SK-N-SH (cell line): ENCODE measurements around the gene FBXO30. TPM values are rescaled to one million over a fixed set of nuclear protein-coding genes. Genes with fewer than 3 reads are reported as not detected.

Source experiments
- CTCF ChIA-PET: fragments of 300-600, 350-600 bp; formaldehyde crosslinking; extraction: SDS; loops from one replicate; lab custom pipeline; 2021; lab: Yijun Ruan, JAX
- POLR2A ChIA-PET: fragments of 350-600 bp; sonication (Branson Sonifier 250); formaldehyde crosslinking; extraction: SDS; loops from one replicate; lab custom pipeline; 2020; ENCODE audit warnings: antibody characterized with exemption, inconsistent platforms; lab: Yijun Ruan, JAX
- DNase-seq: peaks from one replicate; pipeline ENCODE4 v3.0.0; 2012
- H2AFZ ChIP-seq: fragments of 200-600 bp; sonication (generic); 2 replicates; pipeline ENCODE4 v1.8.1; 2016; ENCODE audit warnings: antibody characterized with exemption, mild to moderate bottlenecking, low read depth
- H3F3A ChIP-seq: fragments of 200-600 bp; sonication (generic); replicated peaks from 2 replicates; pipeline ENCODE3; 2016; ENCODE audit warnings: antibody characterized with exemption, mild to moderate bottlenecking; ENCODE audit not compliant: insufficient read depth
- H3K27ac ChIP-seq, 2 experiments: fragments of 200-500 bp in 1 of 2; fragments of 200-600 bp in 1 of 2; sonication (Bioruptor generic) in 1 of 2; sonication (generic), shearing (Covaris generic) in 1 of 2; 2 replicates each; pipeline versions ENCODE4 v1.5.1 to v1.6.1; 2014 to 2016; ENCODE audit warnings: low read depth in 2 of 2, inconsistent platforms in 1 of 2, low read length in 1 of 2, mild to moderate bottlenecking in 1 of 2, mixed read lengths in 1 of 2
- H3K27me3 ChIP-seq: fragments of 200-600 bp; sonication (generic), shearing (Covaris generic); 2 replicates; pipeline ENCODE4 v1.6.1; 2016; ENCODE audit warnings: mixed run types; ENCODE audit not compliant: insufficient read depth
- H3K36me3 ChIP-seq, 2 experiments: fragments of 200-500 bp in 1 of 2; fragments of 200-600 bp in 1 of 2; sonication (Bioruptor generic) in 1 of 2; sonication (generic) in 1 of 2; replicated peaks in 1 of 2; 2 replicates each; pipeline versions ENCODE3 to v1.5.1; 2014 to 2016; ENCODE audit warnings: low read length in 1 of 2, mild to moderate bottlenecking in 1 of 2; ENCODE audit not compliant: insufficient read depth in 2 of 2, control insufficient read depth in 1 of 2
- H3K4me1 ChIP-seq, 2 experiments: fragments of 200-500 bp in 1 of 2; fragments of 200-600 bp in 1 of 2; sonication (Bioruptor generic) in 1 of 2; sonication (generic), shearing (Covaris generic) in 1 of 2; 2 replicates each; pipeline versions ENCODE4 v1.5.1 to v1.6.1; 2014 to 2016; ENCODE audit warnings: low read depth in 1 of 2, low read length in 1 of 2, mixed run types in 1 of 2; ENCODE audit not compliant: insufficient read depth in 2 of 2, control insufficient read depth in 1 of 2
- H3K4me2 ChIP-seq: fragments of 200-600 bp; sonication (generic), shearing (Covaris generic); 2 replicates; pipeline ENCODE4 v1.6.1; 2017; ENCODE audit warnings: mixed run types
- H3K4me3 ChIP-seq, 2 experiments: fragments of 200-500 bp in 1 of 2; fragments of 200-600 bp in 1 of 2; sonication (Bioruptor generic) in 1 of 2; sonication (generic), shearing (Covaris generic) in 1 of 2; 2 replicates each; pipeline versions ENCODE4 v1.5.1 to v1.8.1; 2014 to 2016; ENCODE audit warnings: low read depth in 2 of 2, inconsistent platforms in 1 of 2, low read length in 1 of 2, mild to moderate bottlenecking in 1 of 2, mixed read lengths in 1 of 2, moderate library complexity in 1 of 2
- H3K79me2 ChIP-seq: fragments of 200-600 bp; sonication (generic); 2 replicates; pipeline ENCODE4 v1.8.1; 2017; ENCODE audit warnings: mild to moderate bottlenecking; ENCODE audit not compliant: insufficient read depth
- H3K9ac ChIP-seq: fragments of 200-600 bp; sonication (generic); 2 replicates; pipeline ENCODE4 v1.6.1; 2017; ENCODE audit warnings: mixed run types
- H3K9me2 ChIP-seq: fragments of 200-600 bp; sonication (generic); 2 replicates; pipeline ENCODE4 v1.6.1; 2017; ENCODE audit warnings: mixed run types
- H3K9me3 ChIP-seq: fragments of 200-600 bp; sonication (generic); 2 replicates; pipeline ENCODE4 v1.6.1; 2017; ENCODE audit warnings: mixed run types, mild to moderate bottlenecking, moderate library complexity
- H4K20me1 ChIP-seq: fragments of 200-600 bp; sonication (generic); 2 replicates; pipeline ENCODE4 v1.6.1; 2017; ENCODE audit warnings: mild to moderate bottlenecking, mixed run types; ENCODE audit not compliant: insufficient read depth
- ELF1 ChIP-seq: IDR thresholded peaks from 2 replicates; pipeline ENCODE4 v1.4.0; 2012
- FOSL2 ChIP-seq: IDR thresholded peaks from 2 replicates; pipeline ENCODE4 v1.4.0; 2012; ENCODE audit warnings: low read depth, mild to moderate bottlenecking, moderate library complexity, borderline replicate concordance
- FOXJ3 ChIP-seq: sonication (generic); formaldehyde crosslinking; IDR thresholded peaks from 2 replicates; pipeline ENCODE4 v1.5.1; 2020; ENCODE audit warnings: mild to moderate bottlenecking, missing genetic modification reagents
- FOXM1 ChIP-seq: IDR thresholded peaks from 2 replicates; pipeline ENCODE4 v1.4.0; 2012; ENCODE audit warnings: low read depth, mild to moderate bottlenecking
- GABPA ChIP-seq: IDR thresholded peaks from 2 replicates; pipeline ENCODE4 v1.4.0; 2012; ENCODE audit warnings: low read depth, mild to moderate bottlenecking
- GATA2 ChIP-seq: sonication (generic); formaldehyde crosslinking; IDR thresholded peaks from 2 replicates; pipeline ENCODE4 v1.5.0; 2020; ENCODE audit warnings: mild to moderate bottlenecking, missing genetic modification reagents
- NRF1 ChIP-seq: IDR thresholded peaks from 2 replicates; pipeline ENCODE4 v1.6.1; 2012; ENCODE audit warnings: low read depth, mild to moderate bottlenecking, low read length
- RFX5 ChIP-seq: IDR thresholded peaks from 2 replicates; pipeline ENCODE4 v1.6.1; 2012; ENCODE audit warnings: mild to moderate bottlenecking, improper control_type of control experiment, low read length
- RXRA ChIP-seq: IDR thresholded peaks from 2 replicates; pipeline ENCODE4 v1.4.0; 2012; ENCODE audit warnings: low read depth, mild to moderate bottlenecking, borderline replicate concordance
- TAF1 ChIP-seq: IDR thresholded peaks from 2 replicates; pipeline ENCODE4 v1.6.1; 2012; ENCODE audit warnings: low read depth, mild to moderate bottlenecking, low read length, moderate library complexity, borderline replicate concordance
- TEAD4 ChIP-seq: IDR thresholded peaks from 2 replicates; pipeline ENCODE4 v1.4.0; 2012; ENCODE audit warnings: mild to moderate bottlenecking, borderline replicate concordance; ENCODE audit not compliant: insufficient read depth
- WGBS: methylation state at CpG from one replicate; pipeline ENCODE4 v1.1.6; 2017; ENCODE audit warnings: low lambda C conversion rate; 5-methylcytosine and 5-hydroxymethylcytosine counted together
- polyA plus RNA-seq, 3 experiments: library from polyadenylated mRNA; depleted of rRNA; stranded (reverse); fragments of >200 nt; gene quantifications; 2 replicates each; pipeline ENCODE4 v1.2.3, GENCODE V29; 2012
- TF ChIP-seq, protein P1 (sequence below): fragments of 150-350 bp; IDR thresholded peaks from 2 replicates; pipeline ENCODE4 v1.6.1; 2016; ENCODE audit warnings: mild to moderate bottlenecking, low read depth, low read length
- TF ChIP-seq, protein P2 (sequence below): IDR thresholded peaks from 2 replicates; pipeline ENCODE4; 2012
- TF ChIP-seq, protein P3 (sequence below): IDR thresholded peaks from 2 replicates; pipeline ENCODE4 v1.4.0; 2012; ENCODE audit warnings: low read depth, borderline replicate concordance
- TF ChIP-seq, protein P4 (sequence below): IDR thresholded peaks from 2 replicates; pipeline ENCODE4 v1.4.0; 2012; ENCODE audit warnings: low read depth, borderline replicate concordance
- TF ChIP-seq, protein P5 (sequence below): IDR thresholded peaks from 2 replicates; pipeline ENCODE4 v1.4.0; 2012; ENCODE audit warnings: low read depth
- TF ChIP-seq, protein P6 (sequence below): fragments of 150-350 bp; IDR thresholded peaks from 2 replicates; pipeline ENCODE4 v1.6.1; 2017; ENCODE audit warnings: antibody characterized with exemption, low read length, low read depth, borderline replicate concordance
- TF ChIP-seq, protein P7 (sequence below): fragments of 200-600 bp; sonication (generic); IDR thresholded peaks from 2 replicates; pipeline ENCODE4 v1.6.1; 2017; ENCODE audit warnings: antibody characterized with exemption, mild to moderate bottlenecking, moderate library complexity
- TF ChIP-seq, protein P8 (sequence below): IDR thresholded peaks from 2 replicates; pipeline ENCODE4 v1.6.1; 2012; ENCODE audit warnings: mild to moderate bottlenecking, low read depth, low read length, moderate library complexity

Gene FBXO30
- polyA plus RNA-seq, 1 of the 3 experiments (the other 2 are of a cell fraction), result 1.7 TPM

DNA sequence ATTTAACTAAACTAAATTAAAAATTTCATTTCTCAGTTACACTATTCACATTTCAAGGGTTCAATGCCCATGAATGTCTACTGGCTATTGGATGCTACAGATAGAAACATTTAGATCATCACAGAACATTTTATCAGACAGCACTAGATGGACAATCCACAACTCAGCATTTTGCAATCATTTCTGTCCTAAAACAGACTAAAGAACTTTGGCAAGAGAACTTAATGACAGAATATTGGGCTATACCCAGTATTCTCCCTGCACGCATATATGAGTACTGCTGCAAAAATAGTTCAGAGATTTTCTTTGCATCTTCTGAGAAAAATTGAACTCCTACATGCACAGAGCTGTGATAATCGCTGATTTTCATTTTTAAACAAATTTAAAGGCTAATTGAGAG, 36.1 kb upstream of the FBXO30 start:
- 76% methylated on average over 2 of the region's 2 CpGs for WGBS
- DNase-seq, result no peak
- TF ChIP-seq, protein P1, sequence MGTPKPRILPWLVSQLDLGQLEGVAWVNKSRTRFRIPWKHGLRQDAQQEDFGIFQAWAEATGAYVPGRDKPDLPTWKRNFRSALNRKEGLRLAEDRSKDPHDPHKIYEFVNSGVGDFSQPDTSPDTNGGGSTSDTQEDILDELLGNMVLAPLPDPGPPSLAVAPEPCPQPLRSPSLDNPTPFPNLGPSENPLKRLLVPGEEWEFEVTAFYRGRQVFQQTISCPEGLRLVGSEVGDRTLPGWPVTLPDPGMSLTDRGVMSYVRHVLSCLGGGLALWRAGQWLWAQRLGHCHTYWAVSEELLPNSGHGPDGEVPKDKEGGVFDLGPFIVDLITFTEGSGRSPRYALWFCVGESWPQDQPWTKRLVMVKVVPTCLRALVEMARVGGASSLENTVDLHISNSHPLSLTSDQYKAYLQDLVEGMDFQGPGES, result no peak
- TF ChIP-seq FOXJ3 (CRISPR knock-in tag) (no peak), RFX5 (no peak), GATA2 (CRISPR knock-in tag) (no peak), TEAD4 (no peak), FOXM1 (no peak), TAF1 (no peak), ELF1 (no peak), GABPA (no peak), RXRA (no peak), NRF1 (no peak), FOSL2 (no peak)
- TF ChIP-seq, protein P2, sequence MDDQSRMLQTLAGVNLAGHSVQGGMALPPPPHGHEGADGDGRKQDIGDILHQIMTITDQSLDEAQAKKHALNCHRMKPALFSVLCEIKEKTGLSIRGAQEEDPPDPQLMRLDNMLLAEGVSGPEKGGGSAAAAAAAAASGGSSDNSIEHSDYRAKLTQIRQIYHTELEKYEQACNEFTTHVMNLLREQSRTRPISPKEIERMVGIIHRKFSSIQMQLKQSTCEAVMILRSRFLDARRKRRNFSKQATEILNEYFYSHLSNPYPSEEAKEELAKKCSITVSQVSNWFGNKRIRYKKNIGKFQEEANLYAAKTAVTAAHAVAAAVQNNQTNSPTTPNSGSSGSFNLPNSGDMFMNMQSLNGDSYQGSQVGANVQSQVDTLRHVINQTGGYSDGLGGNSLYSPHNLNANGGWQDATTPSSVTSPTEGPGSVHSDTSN, result no peak
- TF ChIP-seq, protein P3, sequence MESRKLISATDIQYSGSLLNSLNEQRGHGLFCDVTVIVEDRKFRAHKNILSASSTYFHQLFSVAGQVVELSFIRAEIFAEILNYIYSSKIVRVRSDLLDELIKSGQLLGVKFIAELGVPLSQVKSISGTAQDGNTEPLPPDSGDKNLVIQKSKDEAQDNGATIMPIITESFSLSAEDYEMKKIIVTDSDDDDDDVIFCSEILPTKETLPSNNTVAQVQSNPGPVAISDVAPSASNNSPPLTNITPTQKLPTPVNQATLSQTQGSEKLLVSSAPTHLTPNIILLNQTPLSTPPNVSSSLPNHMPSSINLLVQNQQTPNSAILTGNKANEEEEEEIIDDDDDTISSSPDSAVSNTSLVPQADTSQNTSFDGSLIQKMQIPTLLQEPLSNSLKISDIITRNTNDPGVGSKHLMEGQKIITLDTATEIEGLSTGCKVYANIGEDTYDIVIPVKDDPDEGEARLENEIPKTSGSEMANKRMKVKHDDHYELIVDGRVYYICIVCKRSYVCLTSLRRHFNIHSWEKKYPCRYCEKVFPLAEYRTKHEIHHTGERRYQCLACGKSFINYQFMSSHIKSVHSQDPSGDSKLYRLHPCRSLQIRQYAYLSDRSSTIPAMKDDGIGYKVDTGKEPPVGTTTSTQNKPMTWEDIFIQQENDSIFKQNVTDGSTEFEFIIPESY, result no peak
- TF ChIP-seq, protein P4, sequence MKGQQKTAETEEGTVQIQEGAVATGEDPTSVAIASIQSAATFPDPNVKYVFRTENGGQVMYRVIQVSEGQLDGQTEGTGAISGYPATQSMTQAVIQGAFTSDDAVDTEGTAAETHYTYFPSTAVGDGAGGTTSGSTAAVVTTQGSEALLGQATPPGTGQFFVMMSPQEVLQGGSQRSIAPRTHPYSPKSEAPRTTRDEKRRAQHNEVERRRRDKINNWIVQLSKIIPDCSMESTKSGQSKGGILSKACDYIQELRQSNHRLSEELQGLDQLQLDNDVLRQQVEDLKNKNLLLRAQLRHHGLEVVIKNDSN, result no peak
- TF ChIP-seq, protein P5, sequence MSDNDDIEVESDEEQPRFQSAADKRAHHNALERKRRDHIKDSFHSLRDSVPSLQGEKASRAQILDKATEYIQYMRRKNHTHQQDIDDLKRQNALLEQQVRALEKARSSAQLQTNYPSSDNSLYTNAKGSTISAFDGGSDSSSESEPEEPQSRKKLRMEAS, result no peak
- TF ChIP-seq, protein P6, sequence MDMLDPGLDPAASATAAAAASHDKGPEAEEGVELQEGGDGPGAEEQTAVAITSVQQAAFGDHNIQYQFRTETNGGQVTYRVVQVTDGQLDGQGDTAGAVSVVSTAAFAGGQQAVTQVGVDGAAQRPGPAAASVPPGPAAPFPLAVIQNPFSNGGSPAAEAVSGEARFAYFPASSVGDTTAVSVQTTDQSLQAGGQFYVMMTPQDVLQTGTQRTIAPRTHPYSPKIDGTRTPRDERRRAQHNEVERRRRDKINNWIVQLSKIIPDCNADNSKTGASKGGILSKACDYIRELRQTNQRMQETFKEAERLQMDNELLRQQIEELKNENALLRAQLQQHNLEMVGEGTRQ, result no peak
- TF ChIP-seq, protein P7, sequence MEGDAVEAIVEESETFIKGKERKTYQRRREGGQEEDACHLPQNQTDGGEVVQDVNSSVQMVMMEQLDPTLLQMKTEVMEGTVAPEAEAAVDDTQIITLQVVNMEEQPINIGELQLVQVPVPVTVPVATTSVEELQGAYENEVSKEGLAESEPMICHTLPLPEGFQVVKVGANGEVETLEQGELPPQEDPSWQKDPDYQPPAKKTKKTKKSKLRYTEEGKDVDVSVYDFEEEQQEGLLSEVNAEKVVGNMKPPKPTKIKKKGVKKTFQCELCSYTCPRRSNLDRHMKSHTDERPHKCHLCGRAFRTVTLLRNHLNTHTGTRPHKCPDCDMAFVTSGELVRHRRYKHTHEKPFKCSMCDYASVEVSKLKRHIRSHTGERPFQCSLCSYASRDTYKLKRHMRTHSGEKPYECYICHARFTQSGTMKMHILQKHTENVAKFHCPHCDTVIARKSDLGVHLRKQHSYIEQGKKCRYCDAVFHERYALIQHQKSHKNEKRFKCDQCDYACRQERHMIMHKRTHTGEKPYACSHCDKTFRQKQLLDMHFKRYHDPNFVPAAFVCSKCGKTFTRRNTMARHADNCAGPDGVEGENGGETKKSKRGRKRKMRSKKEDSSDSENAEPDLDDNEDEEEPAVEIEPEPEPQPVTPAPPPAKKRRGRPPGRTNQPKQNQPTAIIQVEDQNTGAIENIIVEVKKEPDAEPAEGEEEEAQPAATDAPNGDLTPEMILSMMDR, result no peak
- TF ChIP-seq, protein P8, sequence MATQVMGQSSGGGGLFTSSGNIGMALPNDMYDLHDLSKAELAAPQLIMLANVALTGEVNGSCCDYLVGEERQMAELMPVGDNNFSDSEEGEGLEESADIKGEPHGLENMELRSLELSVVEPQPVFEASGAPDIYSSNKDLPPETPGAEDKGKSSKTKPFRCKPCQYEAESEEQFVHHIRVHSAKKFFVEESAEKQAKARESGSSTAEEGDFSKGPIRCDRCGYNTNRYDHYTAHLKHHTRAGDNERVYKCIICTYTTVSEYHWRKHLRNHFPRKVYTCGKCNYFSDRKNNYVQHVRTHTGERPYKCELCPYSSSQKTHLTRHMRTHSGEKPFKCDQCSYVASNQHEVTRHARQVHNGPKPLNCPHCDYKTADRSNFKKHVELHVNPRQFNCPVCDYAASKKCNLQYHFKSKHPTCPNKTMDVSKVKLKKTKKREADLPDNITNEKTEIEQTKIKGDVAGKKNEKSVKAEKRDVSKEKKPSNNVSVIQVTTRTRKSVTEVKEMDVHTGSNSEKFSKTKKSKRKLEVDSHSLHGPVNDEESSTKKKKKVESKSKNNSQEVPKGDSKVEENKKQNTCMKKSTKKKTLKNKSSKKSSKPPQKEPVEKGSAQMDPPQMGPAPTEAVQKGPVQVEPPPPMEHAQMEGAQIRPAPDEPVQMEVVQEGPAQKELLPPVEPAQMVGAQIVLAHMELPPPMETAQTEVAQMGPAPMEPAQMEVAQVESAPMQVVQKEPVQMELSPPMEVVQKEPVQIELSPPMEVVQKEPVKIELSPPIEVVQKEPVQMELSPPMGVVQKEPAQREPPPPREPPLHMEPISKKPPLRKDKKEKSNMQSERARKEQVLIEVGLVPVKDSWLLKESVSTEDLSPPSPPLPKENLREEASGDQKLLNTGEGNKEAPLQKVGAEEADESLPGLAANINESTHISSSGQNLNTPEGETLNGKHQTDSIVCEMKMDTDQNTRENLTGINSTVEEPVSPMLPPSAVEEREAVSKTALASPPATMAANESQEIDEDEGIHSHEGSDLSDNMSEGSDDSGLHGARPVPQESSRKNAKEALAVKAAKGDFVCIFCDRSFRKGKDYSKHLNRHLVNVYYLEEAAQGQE, result no peak
- Histone ChIP-seq H3K4me2 (no peak overlapping the region), H3F3A (no peaks in the 10 kb centered on the region), H3K79me2 (no peaks in the 10 kb centered on the region), H3K9me3 (no peaks in the 10 kb centered on the region), H3K9ac (no peak overlapping the region), H3K27ac (no peak overlapping the region), H3K36me3 (no peaks in the 10 kb centered on the region), H3K4me1 (peaks cover 0 to 12% of the 10 kb centered on the region in 2 experiments; a peak in 2 of 4 replicates), H4K20me1 (no peaks in the 10 kb centered on the region), H3K4me3 (no peak overlapping the region), H2AFZ (no peak overlapping the region), H3K9me2 (no peaks in the 10 kb centered on the region), H3K27me3 (no peaks in the 10 kb centered on the region)
- ChIA-PET CTCF (no interaction called here), POLR2A (no interaction called here)
